Stimulated activated CD8-positive, alpha-beta memory T cell treated with anti-CD3 and anti-CD28 coated beads, Interleukin-4, amount 100 ng/mL, for 48 hours (primary cell): ENCODE measurements around the gene PKMYT1.
A peak's percentile ranks its signal among the peaks of the same experiment; 100 is the strongest.

ENCODE experiments used
- DNase-seq: peaks from one replicate; pipeline ENCODE4 v3.0.0-alpha.2; 2020

Gene PKMYT1

DNA sequence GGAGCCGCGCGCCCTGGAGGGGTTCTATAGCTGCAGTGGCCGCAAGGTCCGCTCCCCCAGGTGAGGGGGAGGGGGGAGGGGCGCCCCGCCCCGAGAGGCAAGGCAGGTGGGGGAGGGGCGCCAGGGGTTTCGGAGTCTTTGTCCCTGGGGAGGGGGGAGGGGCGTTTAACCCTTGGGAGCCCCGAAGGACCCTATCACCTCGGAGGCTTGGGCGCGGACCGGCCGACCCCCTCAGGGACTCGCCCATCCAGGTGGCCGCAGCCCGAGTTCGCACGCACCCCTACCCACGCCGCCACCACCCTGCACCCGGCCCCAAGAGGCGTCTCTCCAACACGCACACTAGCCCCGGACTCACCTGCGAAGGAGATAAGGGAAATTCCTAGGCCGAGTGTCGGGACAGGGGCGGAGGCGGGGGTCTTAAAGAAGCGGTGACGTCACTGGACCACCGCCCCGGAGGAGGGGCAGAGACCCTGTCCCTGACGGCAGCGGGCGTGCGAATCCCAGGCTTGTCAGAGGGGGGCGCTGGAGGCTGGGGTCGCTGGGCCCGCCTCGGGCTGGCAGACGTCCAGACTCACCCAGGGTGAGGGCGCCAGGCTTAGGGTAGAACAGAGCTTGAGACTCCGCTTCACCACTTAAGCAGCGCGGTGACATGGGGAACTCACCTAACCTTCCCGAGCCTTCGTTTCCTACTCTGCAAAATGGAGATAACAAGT lies 37.7 kb upstream of the PKMYT1 start, which contains the start of gene CLDN6:
Gene CLDN6 (minus strand): TSS at position 390 of the 713 bp plus-strand sequence. CDS start 2,162 bp downstream, outside the sequence.
- peak; percentile 75 for DNase-seq

DNA sequence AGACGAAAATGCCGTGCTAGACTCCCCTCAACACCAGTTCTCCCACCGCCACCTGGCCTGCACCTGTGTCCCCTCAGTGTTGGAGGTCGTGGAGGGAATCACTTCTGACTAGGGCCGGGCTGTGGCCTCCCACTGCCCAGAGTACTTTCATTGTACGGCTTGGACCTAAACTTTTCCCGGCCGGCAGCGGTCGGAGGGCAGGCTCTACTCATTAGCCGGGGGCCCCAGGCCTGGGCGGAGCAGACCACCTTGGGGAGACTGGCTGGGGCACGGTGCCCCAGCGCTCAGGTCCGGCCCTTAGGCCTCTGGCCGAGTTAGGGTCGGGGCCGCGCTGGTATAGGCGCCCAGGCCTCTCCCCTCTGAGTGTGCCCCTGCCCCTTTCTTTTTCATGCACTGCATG lies 37.1 kb upstream of the PKMYT1 start:
- DNase-seq = no peak

DNA sequence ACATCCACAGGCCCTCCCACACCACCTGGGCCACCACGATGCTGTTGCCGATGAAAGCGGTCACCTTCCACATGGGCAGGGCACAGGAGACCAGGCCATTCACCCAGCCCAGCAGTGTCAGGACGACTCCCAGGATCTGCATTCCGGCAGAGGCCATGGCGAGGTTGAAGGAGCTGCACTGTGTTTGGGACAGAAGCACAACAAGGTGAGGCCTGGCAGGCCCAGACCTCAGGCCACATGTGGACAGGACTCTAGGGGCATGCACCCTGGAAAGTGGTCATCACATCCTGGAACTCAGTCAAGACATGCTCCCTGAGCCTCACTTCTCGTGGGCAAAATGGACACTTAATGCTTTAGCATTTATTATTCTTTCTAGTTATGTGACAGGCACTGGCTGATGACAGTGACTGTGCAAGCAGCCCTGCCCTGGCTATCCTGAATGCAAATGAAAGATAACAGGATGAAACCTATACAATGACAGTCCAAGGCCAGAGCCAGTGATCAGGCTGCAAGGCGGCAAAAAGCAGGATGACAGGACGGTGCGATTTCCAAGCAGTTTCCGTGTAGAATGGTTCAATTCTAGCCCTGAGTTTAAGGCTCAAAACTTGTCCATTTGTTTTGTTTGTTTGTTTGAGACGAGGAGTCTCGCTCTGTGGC lies 35.7 kb upstream of the PKMYT1 start:
- DNase-seq = no peak

GRCh38 chr16:3014971-3015370 lies 34.7 kb upstream of the PKMYT1 start:
- DNase-seq = no peak

DNA sequence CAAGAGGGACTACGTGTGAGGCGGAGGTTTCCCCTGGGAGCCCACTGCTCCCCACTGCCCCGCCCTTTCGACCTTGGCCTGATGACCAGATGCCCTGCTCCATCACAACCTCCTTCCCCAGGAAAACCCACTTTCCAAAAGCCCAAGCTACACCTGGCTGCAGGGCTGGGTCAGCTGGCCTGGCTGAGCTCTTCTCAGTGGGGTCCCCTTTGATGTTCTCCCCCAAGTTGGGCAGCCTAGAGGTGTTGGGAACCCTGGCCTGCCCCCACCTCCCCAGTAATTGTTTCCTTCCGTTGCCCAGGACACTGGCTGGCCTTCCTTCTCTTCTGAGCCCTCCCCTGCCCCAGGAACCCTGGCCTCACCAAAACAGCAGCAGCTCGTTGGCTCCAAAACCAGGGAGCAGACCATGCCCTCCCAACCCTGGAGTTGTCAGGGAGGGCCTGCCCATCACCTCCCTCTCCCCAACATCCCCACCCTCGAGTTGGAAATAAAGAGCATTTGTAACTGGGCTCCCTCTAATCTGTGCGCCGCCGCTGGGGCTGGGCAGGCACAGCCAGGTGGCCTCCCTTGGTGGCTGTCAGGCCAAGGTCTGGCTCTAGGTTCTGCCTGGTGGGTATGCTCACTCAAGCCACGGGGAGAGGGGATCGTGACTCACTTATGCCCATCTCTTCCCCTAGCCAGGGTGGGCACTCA lies 33.9 kb upstream of the PKMYT1 start:
- no peak for DNase-seq

GRCh38 chr16:3013491-3013951 lies 33.3 kb upstream of the PKMYT1 start:
- no peak for DNase-seq

- no peak for DNase-seq
These were observed 32.7 kb upstream of the PKMYT1 start, which contains the start of gene CLDN9 for GRCh38 chr16:3012828-3013420. CLDN9 (plus strand) TSS chr16:3012923; CDS start chr16:3013363, 440 bp downstream.

- no peak for DNase-seq
These were observed 32.0 kb upstream of the PKMYT1 start for GRCh38 chr16:3012246-3012645.

GRCh38 chr16:3010510-3010909 lies 30.3 kb upstream of the PKMYT1 start:
- DNase-seq = no peak

- DNase-seq = no peak
These were observed 29.5 kb upstream of the PKMYT1 start for GRCh38 chr16:3009568-3010390.

DNA sequence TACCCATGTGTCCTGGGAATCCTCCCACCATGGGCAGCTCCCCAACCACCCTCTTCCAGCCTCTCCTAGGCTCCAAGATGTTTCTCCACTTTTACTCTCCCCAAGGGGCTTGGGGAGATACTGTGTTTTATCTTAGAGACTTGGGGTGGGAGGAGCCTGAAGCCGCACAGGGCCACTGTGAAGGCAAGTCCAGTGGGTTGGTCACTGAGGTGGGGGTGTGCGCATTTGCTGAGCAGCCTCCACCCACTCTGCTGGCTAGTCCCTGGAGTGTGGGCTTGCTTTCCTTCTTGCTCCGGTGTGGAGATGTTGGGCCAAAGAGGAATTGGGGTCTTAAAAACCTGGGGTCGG lies 28.4 kb upstream of the PKMYT1 start:
- no peak for DNase-seq

DNA sequence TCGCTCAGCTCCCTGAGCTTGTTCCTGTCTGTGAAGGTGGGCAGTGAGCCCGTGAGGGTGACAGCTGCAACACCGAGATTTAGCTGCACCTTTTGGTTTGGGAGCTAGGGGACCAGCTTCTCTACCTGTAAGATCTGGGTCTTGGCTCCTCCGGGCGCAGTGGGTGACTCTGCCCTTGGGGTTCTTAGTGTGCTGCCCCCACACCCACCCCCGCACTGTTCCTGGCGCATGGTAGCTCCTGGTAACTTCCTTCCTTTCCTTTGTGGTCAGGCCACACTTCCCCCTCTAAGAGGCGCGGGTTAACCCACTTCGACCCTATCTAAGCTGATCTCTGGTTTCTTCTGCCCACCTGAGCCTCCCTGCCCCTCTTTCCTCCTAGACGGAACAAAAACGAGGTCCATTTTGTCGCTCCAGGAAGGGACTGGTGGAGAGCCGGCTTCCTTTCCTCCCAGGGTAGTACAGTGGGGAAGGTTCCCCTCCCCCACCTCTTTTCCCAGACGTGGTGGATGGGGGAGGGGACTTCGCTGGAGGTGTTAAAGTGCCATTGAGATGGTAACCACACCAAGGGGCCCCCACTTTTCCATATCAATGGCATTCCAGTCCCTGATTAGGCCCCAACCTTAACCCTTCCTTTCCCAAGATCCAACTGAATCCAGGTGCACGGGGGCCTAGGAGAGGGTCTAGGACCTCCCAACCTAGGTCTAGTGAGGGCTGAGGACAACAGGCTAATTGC lies 27.9 kb upstream of the PKMYT1 start:
- DNase-seq = no peak

DNA sequence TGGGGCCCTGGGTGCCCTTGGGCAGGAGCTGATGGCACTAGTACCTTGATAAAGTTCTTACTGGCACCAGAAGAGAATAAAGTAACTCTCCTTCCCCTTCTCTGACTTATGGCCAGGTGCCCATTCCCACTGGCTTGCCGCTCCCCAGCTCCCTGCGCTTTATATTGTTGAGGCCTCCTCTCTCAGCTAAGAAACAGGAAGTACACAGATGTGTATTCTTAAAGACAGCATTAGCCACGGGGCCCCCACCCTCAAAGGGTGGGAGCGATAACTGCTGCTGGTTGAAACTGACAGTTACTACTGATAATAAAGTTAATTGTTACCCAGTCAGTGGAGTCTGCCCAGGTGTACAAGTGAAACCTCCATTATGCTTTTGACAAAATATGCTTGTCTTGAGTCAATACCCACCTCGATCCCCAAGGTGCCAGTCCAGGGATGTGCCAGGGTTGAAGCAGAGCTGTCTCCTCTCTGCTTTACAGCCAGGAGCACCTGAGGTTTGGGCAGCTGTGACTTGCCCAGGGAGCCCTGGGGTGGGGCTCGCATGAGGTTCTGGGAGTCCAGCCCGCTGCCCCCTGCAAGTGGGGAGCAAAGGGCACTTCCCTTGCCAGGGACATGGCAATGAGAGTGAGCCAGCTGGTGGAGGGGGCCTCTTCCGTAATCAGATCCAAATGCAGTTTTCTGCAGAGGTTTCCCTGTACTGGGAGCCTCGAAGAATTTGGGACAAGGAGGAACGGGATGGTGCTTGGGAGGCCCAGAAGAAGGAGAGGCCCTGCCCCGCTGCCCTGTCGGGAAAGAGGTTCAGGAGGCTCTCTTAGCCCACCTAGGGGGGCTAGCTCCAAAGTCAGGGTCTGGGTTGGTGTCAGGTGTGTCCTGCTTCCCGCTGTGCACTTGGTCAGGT lies 27.1 kb upstream of the PKMYT1 start:
- no peak for DNase-seq

DNA sequence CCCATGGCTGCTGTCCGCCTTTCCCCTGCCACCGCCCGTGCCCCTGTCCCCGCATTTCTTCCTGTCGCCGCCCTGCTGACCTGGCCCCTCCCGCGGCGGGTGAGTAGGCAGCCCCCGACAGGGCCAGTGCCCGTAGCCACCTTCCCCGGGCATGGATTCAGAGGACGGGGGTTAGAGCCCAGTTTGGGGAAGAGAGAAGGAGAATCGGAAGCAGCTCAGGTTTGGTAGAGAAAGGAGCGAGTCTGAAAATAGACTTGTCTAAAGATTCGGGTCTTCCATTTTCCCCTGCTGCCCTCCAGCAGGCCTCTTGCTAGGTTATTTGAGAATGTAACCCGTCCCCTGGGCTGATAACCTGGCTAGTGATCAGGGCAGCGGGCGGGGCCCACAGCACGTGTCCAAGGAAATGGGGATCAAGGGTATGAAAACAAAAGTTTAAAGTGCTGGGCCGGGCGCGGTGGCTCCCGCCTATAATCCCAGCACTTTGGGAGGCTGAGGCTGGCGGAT lies 24.6 kb upstream of the PKMYT1 start:
- DNase-seq = no peak

- no peak for DNase-seq
These were observed 24.1 kb upstream of the PKMYT1 start for GRCh38 chr16:3004319-3004718.

DNA sequence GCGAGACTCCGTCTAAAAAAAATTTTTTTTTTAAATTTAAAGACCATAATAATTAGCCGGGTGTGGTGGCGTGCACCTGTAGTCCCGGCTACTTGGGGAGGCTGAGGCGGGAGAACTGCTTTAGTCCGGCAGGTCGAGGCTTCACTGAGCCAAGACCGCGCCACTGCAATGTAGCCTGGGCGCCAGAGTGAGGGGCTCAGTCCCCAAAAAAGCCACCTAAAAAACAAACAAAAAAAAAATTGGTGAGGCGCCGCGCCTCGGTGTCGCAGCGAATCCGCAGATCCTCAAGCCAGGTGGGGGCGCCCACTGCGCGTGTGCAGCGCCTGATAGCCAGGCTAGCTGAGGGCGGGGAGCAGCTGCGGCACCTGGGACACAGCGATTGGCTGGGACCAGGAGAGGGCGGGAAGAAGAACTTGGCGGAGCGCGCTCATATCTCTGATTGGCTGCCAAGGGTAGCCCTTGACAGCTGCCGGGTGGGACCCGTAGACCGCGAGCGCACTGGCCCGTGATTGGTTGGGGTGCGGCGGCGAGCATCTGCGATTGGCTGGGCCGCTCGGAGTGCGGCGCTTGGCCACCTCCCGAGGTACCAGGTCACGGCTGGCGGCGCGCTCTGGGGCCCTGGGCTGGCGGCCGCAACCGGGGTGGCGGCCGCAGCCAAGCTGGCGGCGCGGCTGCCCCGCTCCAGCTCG lies 23.5 kb upstream of the PKMYT1 start:
- DNase-seq = peak; percentile 97

DNA sequence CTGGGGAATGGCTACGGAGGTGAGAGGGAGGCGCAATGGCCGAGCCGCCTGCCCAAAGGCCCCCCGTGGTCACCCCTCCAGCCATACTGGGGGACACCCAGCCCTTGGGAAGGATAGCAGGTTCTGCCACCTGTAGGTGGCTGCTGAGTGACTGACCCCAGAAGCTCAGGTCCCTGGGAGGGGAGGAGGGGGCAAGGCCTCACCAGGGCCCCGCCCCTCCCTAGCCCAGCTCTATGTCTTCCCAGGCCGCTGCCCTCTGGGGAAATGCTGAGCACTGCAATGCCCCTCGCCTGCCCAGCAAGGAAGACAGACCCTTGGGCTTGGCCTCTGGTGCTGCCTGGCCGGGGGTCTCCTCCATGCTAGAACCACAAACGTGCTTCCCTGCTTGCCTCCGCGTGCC lies 21.1 kb upstream of the PKMYT1 start:
- no peak for DNase-seq

- no peak for DNase-seq
These were observed 20.3 kb upstream of the PKMYT1 start for GRCh38 chr16:3000540-3000939.

DNA sequence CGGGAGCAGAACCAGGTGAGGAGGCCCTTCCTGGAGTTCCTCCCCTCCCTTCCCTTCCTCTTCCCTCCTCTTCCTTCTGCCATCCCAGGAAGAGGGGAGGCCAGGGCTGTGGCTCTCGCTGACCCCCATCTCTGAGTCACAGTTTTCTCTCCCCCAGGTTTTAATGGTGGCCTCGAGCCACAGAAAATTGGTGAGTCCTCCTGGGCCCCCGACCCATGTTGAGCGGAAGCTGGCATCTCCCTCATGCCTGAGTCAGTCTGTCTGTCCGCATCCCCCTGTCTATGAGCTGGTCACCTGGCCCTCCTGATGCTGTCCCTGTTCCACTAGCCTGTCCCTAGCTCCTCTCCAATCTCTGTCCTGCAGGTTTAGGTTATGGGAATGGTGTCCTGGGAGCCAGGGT lies 19.7 kb upstream of the PKMYT1 start:
- no peak for DNase-seq

GRCh38 chr16:2996298-2996697 lies 16.1 kb upstream of the PKMYT1 start:
- no peak for DNase-seq
